SK-N-SH (cell line): Measurements from ENCODE around the gene ACP4. TPM values are rescaled to one million over a fixed set of nuclear protein-coding genes. Genes with fewer than 3 reads are reported as not detected.
"Not testable (repeated sequence)": the region's sequence is repeated elsewhere in the genome, so short reads cannot be mapped to it uniquely, and the experiment has no call there.

Experiments
- CTCF ChIA-PET: fragments of 300-600, 350-600 bp; formaldehyde crosslinking; extraction: SDS; loops from one replicate; lab custom pipeline; 2021; lab: Yijun Ruan, JAX
- POLR2A ChIA-PET: fragments of 350-600 bp; sonication (Branson Sonifier 250); formaldehyde crosslinking; extraction: SDS; loops from one replicate; lab custom pipeline; 2020; ENCODE audit warnings: antibody characterized with exemption, inconsistent platforms; lab: Yijun Ruan, JAX
- DNase-seq: peaks from one replicate; pipeline ENCODE4 v3.0.0; 2012
- H2AFZ ChIP-seq: fragments of 200-600 bp; sonication (generic); 2 replicates; pipeline ENCODE4 v1.8.1; 2016; ENCODE audit warnings: antibody characterized with exemption, mild to moderate bottlenecking, low read depth
- H3F3A ChIP-seq: fragments of 200-600 bp; sonication (generic); replicated peaks from 2 replicates; pipeline ENCODE3; 2016; ENCODE audit warnings: antibody characterized with exemption, mild to moderate bottlenecking; ENCODE audit not compliant: insufficient read depth
- H3K27ac ChIP-seq, 2 experiments: fragments of 200-500 bp in 1 of 2; fragments of 200-600 bp in 1 of 2; sonication (Bioruptor generic) in 1 of 2; sonication (generic), shearing (Covaris generic) in 1 of 2; 2 replicates each; pipeline versions ENCODE4 v1.5.1 to v1.6.1; 2014 to 2016; ENCODE audit warnings: low read depth in 2 of 2, inconsistent platforms in 1 of 2, low read length in 1 of 2, mild to moderate bottlenecking in 1 of 2, mixed read lengths in 1 of 2
- H3K27me3 ChIP-seq: fragments of 200-600 bp; sonication (generic), shearing (Covaris generic); 2 replicates; pipeline ENCODE4 v1.6.1; 2016; ENCODE audit warnings: mixed run types; ENCODE audit not compliant: insufficient read depth
- H3K36me3 ChIP-seq, 2 experiments: fragments of 200-500 bp in 1 of 2; fragments of 200-600 bp in 1 of 2; sonication (Bioruptor generic) in 1 of 2; sonication (generic) in 1 of 2; replicated peaks in 1 of 2; 2 replicates each; pipeline versions ENCODE3 to v1.5.1; 2014 to 2016; ENCODE audit warnings: low read length in 1 of 2, mild to moderate bottlenecking in 1 of 2; ENCODE audit not compliant: insufficient read depth in 2 of 2, control insufficient read depth in 1 of 2
- H3K4me1 ChIP-seq, 2 experiments: fragments of 200-500 bp in 1 of 2; fragments of 200-600 bp in 1 of 2; sonication (Bioruptor generic) in 1 of 2; sonication (generic), shearing (Covaris generic) in 1 of 2; 2 replicates each; pipeline versions ENCODE4 v1.5.1 to v1.6.1; 2014 to 2016; ENCODE audit warnings: low read depth in 1 of 2, low read length in 1 of 2, mixed run types in 1 of 2; ENCODE audit not compliant: insufficient read depth in 2 of 2, control insufficient read depth in 1 of 2
- H3K4me2 ChIP-seq: fragments of 200-600 bp; sonication (generic), shearing (Covaris generic); 2 replicates; pipeline ENCODE4 v1.6.1; 2017; ENCODE audit warnings: mixed run types
- H3K4me3 ChIP-seq, 2 experiments: fragments of 200-500 bp in 1 of 2; fragments of 200-600 bp in 1 of 2; sonication (Bioruptor generic) in 1 of 2; sonication (generic), shearing (Covaris generic) in 1 of 2; 2 replicates each; pipeline versions ENCODE4 v1.5.1 to v1.8.1; 2014 to 2016; ENCODE audit warnings: low read depth in 2 of 2, inconsistent platforms in 1 of 2, low read length in 1 of 2, mild to moderate bottlenecking in 1 of 2, mixed read lengths in 1 of 2, moderate library complexity in 1 of 2
- H3K79me2 ChIP-seq: fragments of 200-600 bp; sonication (generic); 2 replicates; pipeline ENCODE4 v1.8.1; 2017; ENCODE audit warnings: mild to moderate bottlenecking; ENCODE audit not compliant: insufficient read depth
- H3K9ac ChIP-seq: fragments of 200-600 bp; sonication (generic); 2 replicates; pipeline ENCODE4 v1.6.1; 2017; ENCODE audit warnings: mixed run types
- H3K9me2 ChIP-seq: fragments of 200-600 bp; sonication (generic); 2 replicates; pipeline ENCODE4 v1.6.1; 2017; ENCODE audit warnings: mixed run types
- H3K9me3 ChIP-seq: fragments of 200-600 bp; sonication (generic); 2 replicates; pipeline ENCODE4 v1.6.1; 2017; ENCODE audit warnings: mixed run types, mild to moderate bottlenecking, moderate library complexity
- H4K20me1 ChIP-seq: fragments of 200-600 bp; sonication (generic); 2 replicates; pipeline ENCODE4 v1.6.1; 2017; ENCODE audit warnings: mild to moderate bottlenecking, mixed run types; ENCODE audit not compliant: insufficient read depth
- CTCF ChIP-seq: fragments of 200-600 bp; sonication (generic); IDR thresholded peaks from 2 replicates; pipeline ENCODE4 v1.6.1; 2017; ENCODE audit warnings: antibody characterized with exemption, mild to moderate bottlenecking, moderate library complexity
- ELF1 ChIP-seq: IDR thresholded peaks from 2 replicates; pipeline ENCODE4 v1.4.0; 2012
- FOSL2 ChIP-seq: IDR thresholded peaks from 2 replicates; pipeline ENCODE4 v1.4.0; 2012; ENCODE audit warnings: low read depth, mild to moderate bottlenecking, moderate library complexity, borderline replicate concordance
- FOXJ3 ChIP-seq: sonication (generic); formaldehyde crosslinking; IDR thresholded peaks from 2 replicates; pipeline ENCODE4 v1.5.1; 2020; ENCODE audit warnings: mild to moderate bottlenecking, missing genetic modification reagents
- FOXM1 ChIP-seq: IDR thresholded peaks from 2 replicates; pipeline ENCODE4 v1.4.0; 2012; ENCODE audit warnings: low read depth, mild to moderate bottlenecking
- GATA2 ChIP-seq: sonication (generic); formaldehyde crosslinking; IDR thresholded peaks from 2 replicates; pipeline ENCODE4 v1.5.0; 2020; ENCODE audit warnings: mild to moderate bottlenecking, missing genetic modification reagents
- IRF3 ChIP-seq: fragments of 150-350 bp; IDR thresholded peaks from 2 replicates; pipeline ENCODE4 v1.6.1; 2016; ENCODE audit warnings: mild to moderate bottlenecking, low read depth, low read length
- MEF2A ChIP-seq: IDR thresholded peaks from 2 replicates; pipeline ENCODE4 v1.4.0; 2012; ENCODE audit warnings: low read depth, borderline replicate concordance
- MXI1 ChIP-seq: IDR thresholded peaks from 2 replicates; pipeline ENCODE4 v1.6.1; 2012; ENCODE audit warnings: mild to moderate bottlenecking, low read depth, low read length, improper control_type of control experiment
- NFIC ChIP-seq: IDR thresholded peaks from 2 replicates; pipeline ENCODE4 v1.4.0; 2012; ENCODE audit warnings: borderline replicate concordance
- NRF1 ChIP-seq: IDR thresholded peaks from 2 replicates; pipeline ENCODE4 v1.6.1; 2012; ENCODE audit warnings: low read depth, mild to moderate bottlenecking, low read length
- POLR2AphosphoS5 ChIP-seq: IDR thresholded peaks from 2 replicates; pipeline ENCODE4 v1.6.1; 2012; ENCODE audit warnings: low read depth, low read length
- RCOR1 ChIP-seq: fragments of 150-350 bp; IDR thresholded peaks from 2 replicates; pipeline ENCODE4 v1.6.1; 2017; ENCODE audit warnings: antibody characterized with exemption, low read length
- RFX5 ChIP-seq: IDR thresholded peaks from 2 replicates; pipeline ENCODE4 v1.6.1; 2012; ENCODE audit warnings: mild to moderate bottlenecking, improper control_type of control experiment, low read length
- RXRA ChIP-seq: IDR thresholded peaks from 2 replicates; pipeline ENCODE4 v1.4.0; 2012; ENCODE audit warnings: low read depth, mild to moderate bottlenecking, borderline replicate concordance
- TAF1 ChIP-seq: IDR thresholded peaks from 2 replicates; pipeline ENCODE4 v1.6.1; 2012; ENCODE audit warnings: low read depth, mild to moderate bottlenecking, low read length, moderate library complexity, borderline replicate concordance
- TEAD4 ChIP-seq: IDR thresholded peaks from 2 replicates; pipeline ENCODE4 v1.4.0; 2012; ENCODE audit warnings: mild to moderate bottlenecking, borderline replicate concordance; ENCODE audit not compliant: insufficient read depth
- YY1 ChIP-seq: IDR thresholded peaks from 2 replicates; pipeline ENCODE4 v1.4.0; 2012; ENCODE audit warnings: low read depth, mild to moderate bottlenecking
- WGBS: methylation state at CpG from one replicate; pipeline ENCODE4 v1.1.6; 2017; ENCODE audit warnings: low lambda C conversion rate; 5-methylcytosine and 5-hydroxymethylcytosine counted together
- polyA plus RNA-seq, 3 experiments: library from polyadenylated mRNA; depleted of rRNA; stranded (reverse); fragments of >200 nt; gene quantifications; 2 replicates each; pipeline ENCODE4 v1.2.3, GENCODE V29; 2012

Gene ACP4
- polyA plus RNA-seq, 1 of the 3 experiments (the other 2 are of a cell fraction), result not detected

GRCh38 chr19:50768277-50768676, 21.9 kb upstream of the ACP4 start:
- no peak overlapping the region for H3K4me2 ChIP-seq
- no peaks in the 10 kb centered on the region for H3K4me1 ChIP-seq
- WGBS, result 57% methylated on average over 5 of the region's 5 CpGs
- ChIA-PET POLR2A (no interaction called here), CTCF (interaction anchor here (1.0 kb wide), 1 partner anchor 16 kb away, joined by 3 read pairs; no protein-coding TSS in a partner anchor)
- no peak overlapping the region for H3K27ac ChIP-seq
- no peaks in the 10 kb centered on the region for H3K79me2 ChIP-seq
- no peaks in the 10 kb centered on the region for H3K9me2 ChIP-seq
- no peaks in the 10 kb centered on the region for H3K9me3 ChIP-seq
- H3K27me3 ChIP-seq, result no peaks in the 10 kb centered on the region
- no peak for DNase-seq
- no peak overlapping the region for H3K4me3 ChIP-seq
- no peaks in the 10 kb centered on the region for H3F3A ChIP-seq
- H3K36me3 ChIP-seq, result no peaks in the 10 kb centered on the region
- H2AFZ ChIP-seq, result no peak overlapping the region
- TF ChIP-seq FOXJ3, result no peak
- no peak for TF ChIP-seq TAF1
- TF ChIP-seq IRF3, result no peak
- TF ChIP-seq MEF2A, result no peak
- no peak for TF ChIP-seq NFIC
- TF ChIP-seq NRF1, result no peak
- no peak for TF ChIP-seq CTCF
- TF ChIP-seq TEAD4, result no peak
- TF ChIP-seq GATA2 (CRISPR knock-in tag), result no peak
- no peak for TF ChIP-seq FOXM1
- TF ChIP-seq YY1, result no peak
- no peak for TF ChIP-seq ELF1
- no peak for TF ChIP-seq FOSL2
- TF ChIP-seq RFX5, result no peak
- TF ChIP-seq POLR2AphosphoS5, result no peak
- TF ChIP-seq RXRA, result no peak
- TF ChIP-seq RCOR1, result no peak
- TF ChIP-seq MXI1, result no peak
- H3K9ac ChIP-seq, result no peak overlapping the region
- no peaks in the 10 kb centered on the region for H4K20me1 ChIP-seq

- H3K9me2 ChIP-seq, CTCF ChIA-PET, H3K79me2 ChIP-seq, H3K36me3 ChIP-seq, H3K27ac ChIP-seq, POLR2A ChIA-PET, H3K9ac ChIP-seq, H3K4me3 ChIP-seq, H3K4me1 ChIP-seq, H3F3A ChIP-seq, H2AFZ ChIP-seq, H3K27me3 ChIP-seq, H3K4me2 ChIP-seq, H3K9me3 ChIP-seq, H4K20me1 ChIP-seq, DNase-seq: not testable (repeated sequence)
- WGBS, result 8% methylated on average over 2 of the region's 2 CpGs
These were observed 20.1 kb upstream of the ACP4 start, which contains the start of gene GPR32 for GRCh38 chr19:50770164-50770563. Gene GPR32 (plus strand): TSS chr19:50770464. CDS start chr19:50770601, 137 bp downstream.
